Endothelial cell of umbilical vein (primary cell): Measurements from ENCODE around the gene ADAM17. TPM values are rescaled to one million over a fixed set of nuclear protein-coding genes. Genes with fewer than 3 reads are reported as not detected.

Source experiments
- BruUV-seq: library from RNA; stranded (reverse); fragments of 400-500 nt; replicated peaks from 2 replicates; lab custom pipeline; 2021; lab: Mats Ljungman, UMichigan
- CTCF ChIA-PET: fragments of 300-600, 350-600 bp; sonication (Branson Sonifier 250); formaldehyde crosslinking; loops from one replicate; lab custom pipeline; 2021; ENCODE audit warnings: antibody characterized with exemption, inconsistent platforms; lab: Charles Lee
- POLR2A ChIA-PET: fragments of 300-600, 350-600 bp; sonication (Branson Sonifier 250); formaldehyde crosslinking; loops from one replicate; lab custom pipeline; 2021; ENCODE audit warnings: antibody characterized with exemption, inconsistent platforms; lab: Charles Lee
- DNase-seq: peaks from one replicate; pipeline ENCODE4 v3.0.0-alpha.2; 2011; ENCODE audit warnings: low read depth, low spot score
- FAIRE-seq: peaks from 2 replicates; lab custom pipeline; 2011; peaks lifted over from hg19 to GRCh38; lab: Jason Lieb, UNC
- H2AFZ ChIP-seq: 2 replicates; pipeline ENCODE4 v1.6.0; 2012; ENCODE audit warnings: low read depth, low read length, control low read depth, inconsistent platforms
- H3K27ac ChIP-seq: 2 replicates; pipeline ENCODE4 v1.5.1; 2011; ENCODE audit warnings: low read depth, mild to moderate bottlenecking, control low read depth, low read length, moderate library complexity; ENCODE audit not compliant: insufficient read depth
- H3K27me3 ChIP-seq, 2 experiments: 2 replicates each; pipeline versions ENCODE4 v1.6.0 to v1.6.1; 2011; ENCODE audit warnings: low read length in 2 of 2, mixed read lengths in 1 of 2; ENCODE audit not compliant: control insufficient read depth in 2 of 2, insufficient read depth in 2 of 2
- H3K36me3 ChIP-seq, 2 experiments: 2 replicates in 1 of 2; 3 replicates in 1 of 2; pipeline ENCODE4 v1.5.1; 2011; ENCODE audit warnings: low read length in 2 of 2, mild to moderate bottlenecking in 1 of 2, moderate library complexity in 1 of 2; ENCODE audit not compliant: control insufficient read depth in 2 of 2, insufficient read depth in 2 of 2; ENCODE audit errors: extremely low read depth in 1 of 2
- H3K4me1 ChIP-seq: 3 replicates; pipeline ENCODE4 v1.5.1; 2011; ENCODE audit warnings: mild to moderate bottlenecking, low read length; ENCODE audit not compliant: control insufficient read depth, insufficient read depth; ENCODE audit errors: extremely low read depth
- H3K4me2 ChIP-seq: 2 replicates; pipeline ENCODE4 v1.6.1; 2011; ENCODE audit warnings: low read length, control low read depth, mixed read lengths; ENCODE audit not compliant: insufficient read depth
- H3K4me3 ChIP-seq, 3 experiments: fragments of 200-600 bp in 1 of 3; sonication (generic), shearing (Covaris generic) in 1 of 3; replicated peaks in 1 of 3; 2 replicates each; pipeline ENCODE4 v1.5.1; 2011 to 2016; ENCODE audit warnings: control low read depth in 3 of 3, low read length in 3 of 3, mild to moderate bottlenecking in 2 of 3, inconsistent platforms in 1 of 3, low read depth in 1 of 3, moderate library complexity in 1 of 3; ENCODE audit not compliant: insufficient read depth in 1 of 3
- H3K79me2 ChIP-seq: 2 replicates; pipeline ENCODE4 v1.6.0; 2012; ENCODE audit warnings: low read length, inconsistent platforms; ENCODE audit not compliant: control insufficient read depth, insufficient read depth
- H3K9ac ChIP-seq: replicated peaks from 2 replicates; pipeline ENCODE3; 2011; ENCODE audit warnings: low read length, control low read depth; ENCODE audit not compliant: insufficient read depth; ENCODE audit errors: extremely low read depth
- H3K9me1 ChIP-seq: replicated peaks from 3 replicates; pipeline ENCODE4 v1.6.0; 2011; ENCODE audit warnings: mild to moderate bottlenecking, low read length; ENCODE audit not compliant: control insufficient read depth, insufficient read depth; ENCODE audit errors: extremely low read depth
- H3K9me3 ChIP-seq: replicated peaks from 2 replicates; pipeline ENCODE4 v1.5.1; 2012; ENCODE audit warnings: low read length, inconsistent platforms; ENCODE audit not compliant: control insufficient read depth, insufficient read depth
- H4K20me1 ChIP-seq: replicated peaks from 2 replicates; pipeline ENCODE3; 2011; ENCODE audit warnings: mild to moderate bottlenecking, low read length; ENCODE audit not compliant: control insufficient read depth, insufficient read depth; ENCODE audit errors: extremely low read depth
- CTCF ChIP-seq, 2 donors: IDR thresholded peaks; 1 replicate in 1 of 2; 2 replicates in 1 of 2; pipeline ENCODE4 v1.5.1; 2011; ENCODE audit warnings: low read length in 2 of 2, mild to moderate bottlenecking in 2 of 2, moderate library complexity in 2 of 2, control low read depth in 1 of 2, inconsistent platforms in 1 of 2, low read depth in 1 of 2; ENCODE audit not compliant: insufficient read depth in 1 of 2; ENCODE audit errors: extremely low read depth in 1 of 2
- EZH2 ChIP-seq: IDR thresholded peaks from 2 replicates; pipeline ENCODE4 v1.6.1; 2012; ENCODE audit warnings: borderline replicate concordance, low read depth, mild to moderate bottlenecking, moderate library complexity, low read length, inconsistent platforms; ENCODE audit not compliant: severe bottlenecking
- FOS ChIP-seq: IDR thresholded peaks from 2 replicates; pipeline ENCODE4 v1.6.1; 2011; ENCODE audit warnings: mild to moderate bottlenecking, low read length, moderate library complexity, borderline replicate concordance; ENCODE audit not compliant: insufficient read depth
- GATA2 ChIP-seq: IDR thresholded peaks from 2 replicates; pipeline ENCODE4 v1.7.0; 2011; ENCODE audit warnings: low read depth, mild to moderate bottlenecking, moderate library complexity, mixed read lengths, low read length; ENCODE audit not compliant: insufficient read length, insufficient read depth
- JUN ChIP-seq: IDR thresholded peaks from 2 replicates; pipeline ENCODE4 v1.6.1; 2011; ENCODE audit warnings: borderline replicate concordance, low read depth; ENCODE audit not compliant: insufficient read length, insufficient read depth
- MYC ChIP-seq: IDR thresholded peaks from one replicate; pipeline ENCODE4 v1.6.1; 2011; ENCODE audit warnings: mild to moderate bottlenecking, low read depth, low read length
- POLR2A ChIP-seq: IDR thresholded peaks from 2 replicates; pipeline ENCODE4 v1.6.1; 2012; ENCODE audit warnings: low read depth, mild to moderate bottlenecking, control low read depth, low read length
- POLR2AphosphoS5 ChIP-seq: IDR thresholded peaks from 2 replicates; pipeline ENCODE4 v1.6.1; 2012; ENCODE audit warnings: low read depth, mild to moderate bottlenecking, control low read depth, low read length, moderate library complexity; ENCODE audit not compliant: insufficient read depth
- dilution Hi-C: fragments of 300-500 bp; cut with MboI; formaldehyde crosslinking; loops from one replicate; pipeline ENCODE4 v1.15.0; 2019; ENCODE audit warnings: low sequenced_read_pairs; ENCODE audit not compliant: extremely low pct_ligation_motif_present
- intact Hi-C: fragments of 100-400 bp; cut with micrococcal nuclease; formaldehyde crosslinking; loops from one replicate; pipeline ENCODE4 v1.10.0; 2022
- polyA plus RNA-seq, 4 experiments: library from polyadenylated mRNA; depleted of rRNA in 3 of 4; stranded (reverse) in 3 of 4; unstranded in 1 of 4; fragments of >200 nt; gene quantifications; 2 replicates each; pipeline versions ENCODE4 v1.2.1 to v1.2.3, GENCODE V29; 2011 to 2012; ENCODE audit warnings: missing spikeins in 1 of 4
- total RNA-seq: library from RNA; stranded (reverse); gene quantifications from 2 replicates; pipeline ENCODE4 v1.2.3, GENCODE V29; 2021
- TF ChIP-seq, protein P1 (sequence below): IDR thresholded peaks from 2 replicates; pipeline ENCODE4 v1.6.1; 2011; ENCODE audit not compliant: insufficient read depth, insufficient read length

The ADAM17 gene
- total and polyA plus RNA-seq, 2 donors (not counting 3 experiments of a cell fraction or from before 2014, with no cell fraction given) = 10.6 to 57.1 TPM

DNA sequence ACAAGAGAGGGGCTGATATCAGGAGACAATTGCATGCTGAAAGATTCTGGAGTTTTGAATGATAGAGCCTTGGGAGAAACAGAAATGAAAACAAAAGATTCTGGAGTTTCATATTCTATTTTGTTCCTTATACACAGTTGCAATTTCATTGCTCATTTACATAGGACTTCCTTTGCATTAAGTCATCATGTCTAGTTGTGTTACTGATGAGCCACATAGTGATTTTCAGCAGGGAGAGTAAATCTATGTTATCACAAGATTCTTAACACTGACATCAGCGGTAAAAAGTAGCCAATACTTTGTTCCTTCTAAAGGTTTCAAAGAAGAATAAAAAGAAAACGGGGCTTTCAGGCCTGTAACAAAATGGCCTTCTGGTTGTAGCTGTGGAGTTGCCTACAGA is 7.1 kb downstream of the ADAM17 start:
- dilution Hi-C loops = no loop called here
- DNase-seq = no peak
- POLR2A ChIA-PET = no interaction called here

More for the DNA sequence above, 7.1 kb downstream of the ADAM17 start:
- Histone ChIP-seq H3K9me1 (no peaks in the 10 kb centered on the region), H4K20me1 (no peaks in the 10 kb centered on the region), H3K79me2 (peaks cover 89% of the 10 kb centered on the region), H3K4me3 (no peak overlapping the region), H3K27ac (no peak overlapping the region), H3K4me1 (peaks cover 31% of the 10 kb centered on the region), H3K9me3 (no peaks in the 10 kb centered on the region), H3K9ac (no peak overlapping the region), H3K36me3 (no peaks in the 10 kb centered on the region), H3K4me2 (no peak overlapping the region), H3K27me3 (no peaks in the 10 kb centered on the region), H2AFZ (no peak overlapping the region)
- intact Hi-C loops = no loop called here
- no peak for FAIRE-seq
- BruUV-seq = no TSS peak
- CTCF ChIA-PET = interaction anchor here (1.1 kb wide), 1 partner anchor 8 kb away, joined by 3 read pairs; no protein-coding TSS in a partner anchor
- TF ChIP-seq JUN (no peak), FOS (no peak), POLR2AphosphoS5 (no peak), EZH2 (no peak), POLR2A (no peak), CTCF (IDR thresholded peaks at IDR 0.05; ENCODE audit: extremely low read depth in 1 of 2, insufficient read depth in 1 of 2, low read depth in 1 of 2, low read length in 2 of 2) (no peak), MYC (no peak), GATA2 (no peak)
- TF ChIP-seq, protein P1, sequence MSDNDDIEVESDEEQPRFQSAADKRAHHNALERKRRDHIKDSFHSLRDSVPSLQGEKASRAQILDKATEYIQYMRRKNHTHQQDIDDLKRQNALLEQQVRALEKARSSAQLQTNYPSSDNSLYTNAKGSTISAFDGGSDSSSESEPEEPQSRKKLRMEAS = no peak
